Keratinocyte (primary cell): ENCODE results near the gene TECR.
"Not testable (repeated sequence)": the region's sequence is repeated elsewhere in the genome, so short reads cannot be mapped to it uniquely, and the experiment has no call there.

Experiments used
- CTCF ChIP-seq, 3 experiments: IDR thresholded peaks in 1 of 3; conservative IDR thresholded peaks in 1 of 3; optimal IDR thresholded peaks in 1 of 3; 2 replicates in 2 of 3; 3 replicates in 1 of 3; pipeline versions ENCODE3 to v1.5.1; 2011; ENCODE audit warnings: low read length in 3 of 3, mild to moderate bottlenecking in 3 of 3, moderate library complexity in 2 of 3, control low read depth in 1 of 3, inconsistent platforms in 1 of 3; ENCODE audit not compliant: insufficient read depth in 2 of 3; ENCODE audit errors: extremely low read depth in 1 of 3
- EZH2 ChIP-seq: IDR thresholded peaks from one replicate; pipeline ENCODE4 v1.6.1; 2012; ENCODE audit warnings: inconsistent platforms, mild to moderate bottlenecking, low read length, moderate library complexity

GRCh38 chr19:14584372-14584771 is 55.0 kb downstream of the TECR start:
- TF ChIP-seq CTCF (optimal IDR thresholded peaks at IDR 0.05 in 1 of 3, IDR thresholded peaks at IDR 0.05 in 1 of 3, conservative IDR thresholded peaks at IDR 0.05 in 1 of 3; ENCODE audit: extremely low read depth in 1 of 3, insufficient read depth in 2 of 3, low read length in 3 of 3); EZH2: not testable (repeated sequence)
